GM19324 (cell line): Measurements from ENCODE around the gene TICRR.
"Not testable (repeated sequence)": the region's sequence is repeated elsewhere in the genome, so short reads cannot be mapped to it uniquely, and the experiment has no call there.

ENCODE experiments used
- ATAC-seq: cut with Tn5 transposase; IDR thresholded peaks from one replicate; pipeline ENCODE4 v1.9.1; 2021; ENCODE audit warnings: mild to moderate bottlenecking, moderate library complexity; ENCODE audit not compliant: unreplicated experiment, low FRiP score

Gene TICRR

GRCh38 chr15:89575146-89575655 lies at the start of gene TICRR:
Gene TICRR, plus strand, starts transcription at chr15:89575469. Its CDS starts 118 bp downstream, at chr15:89575587.
- ATAC-seq: peak; percentile 97

- ATAC-seq: no peak
Observed at GRCh38 chr15:89526181-89526580, 49.1 kb upstream of the TICRR start.

DNA sequence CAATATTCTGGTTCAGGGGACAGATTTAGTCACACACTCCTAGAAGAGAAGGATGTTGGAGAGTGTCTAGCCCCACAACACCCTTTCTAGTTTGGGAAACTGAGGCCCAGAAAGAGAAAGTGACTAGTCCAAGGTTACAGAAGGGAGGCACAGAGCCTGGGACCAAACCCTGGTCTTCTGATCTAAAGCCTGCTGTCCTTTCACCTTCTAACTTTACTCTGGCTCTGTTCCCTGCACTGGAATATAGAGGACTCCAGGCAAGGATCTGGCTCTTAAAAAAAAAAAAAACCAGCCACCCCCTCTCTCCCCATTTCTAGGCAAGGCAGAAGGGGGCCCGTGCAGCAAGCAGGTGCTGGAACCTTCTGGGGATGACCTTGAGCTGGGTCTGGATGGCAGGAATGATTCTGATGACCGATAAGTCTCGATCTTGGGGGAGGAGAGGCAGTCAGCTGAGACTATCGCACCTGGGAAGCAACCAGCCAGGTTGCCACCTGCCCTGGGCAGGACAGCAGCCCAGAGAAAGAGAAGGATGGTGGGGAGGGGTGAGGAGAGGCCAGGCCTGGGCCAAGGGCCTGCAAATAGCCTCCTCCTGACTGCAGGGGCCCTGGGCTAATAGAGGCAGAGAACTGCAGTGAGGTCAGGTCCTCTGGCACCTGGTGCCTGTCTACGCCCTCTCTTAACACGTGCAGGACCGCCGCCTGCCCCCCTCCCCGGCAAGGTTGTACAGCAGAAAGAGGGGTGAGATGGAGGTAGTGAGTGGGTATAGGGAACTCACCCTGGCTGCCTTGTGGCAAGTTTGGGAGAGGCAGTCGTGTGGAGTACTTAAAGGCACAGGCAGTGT lies 48.4 kb upstream of the TICRR start:
- ATAC-seq: no peak

DNA sequence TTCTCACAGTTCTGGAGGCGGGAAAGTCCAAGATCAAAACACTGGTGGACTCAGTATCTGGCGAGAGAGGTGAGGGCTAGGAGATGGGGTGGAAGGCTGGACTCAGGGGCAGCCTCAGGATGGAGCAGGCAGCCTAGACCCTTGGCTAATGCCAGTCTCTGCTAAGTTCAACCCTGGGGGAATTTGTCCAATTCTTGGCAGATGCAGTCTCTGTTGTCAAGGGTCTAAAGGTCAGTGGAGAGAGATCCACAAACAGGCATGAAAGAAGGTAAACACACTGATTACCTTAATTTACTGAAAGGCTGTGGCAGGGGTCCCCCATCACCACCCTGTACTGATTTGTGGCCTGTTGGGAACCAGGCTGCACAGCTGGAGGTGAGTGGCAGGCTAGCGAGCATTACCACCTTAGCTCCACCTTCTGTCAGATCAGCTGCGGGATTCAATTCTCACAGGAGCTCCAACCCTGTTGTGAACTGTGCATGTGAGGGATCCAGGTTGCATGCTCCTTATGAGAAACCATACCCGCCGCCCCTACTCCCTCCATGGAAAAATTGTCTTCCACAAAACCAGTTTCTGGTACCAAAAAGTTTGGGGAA lies 46.4 kb upstream of the TICRR start:
- no peak for ATAC-seq

- ATAC-seq: no peak
Observed at GRCh38 chr15:89530976-89531375, 44.3 kb upstream of the TICRR start.

- no peak for ATAC-seq
Observed at GRCh38 chr15:89531796-89532537, 43.3 kb upstream of the TICRR start.

GRCh38 chr15:89533861-89534544 lies 41.3 kb upstream of the TICRR start:
- ATAC-seq: no peak

DNA sequence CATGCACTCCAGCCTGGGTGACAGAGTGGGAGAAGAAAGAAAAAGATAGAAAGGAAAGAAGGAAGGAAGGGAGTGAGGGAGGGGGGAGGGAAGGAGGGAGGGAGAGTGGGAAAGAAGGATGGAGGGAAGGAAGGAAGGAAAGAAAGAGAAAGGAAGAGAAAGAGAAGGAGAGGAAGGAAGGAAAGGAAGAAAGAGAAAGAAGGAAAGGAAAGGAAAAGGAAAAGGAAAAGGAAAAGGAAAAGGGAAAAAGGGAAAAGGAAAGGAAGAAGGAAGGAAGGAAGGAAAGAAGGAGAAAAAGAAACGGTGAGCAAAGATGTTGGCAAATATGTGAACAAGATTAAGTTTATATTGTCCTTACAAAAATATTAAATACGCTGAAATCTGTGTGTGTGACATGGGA lies 36.2 kb upstream of the TICRR start:
- no peak for ATAC-seq

GRCh38 chr15:89542369-89542768 lies 32.9 kb upstream of the TICRR start:
- ATAC-seq: no peak

- no peak for ATAC-seq
Observed at GRCh38 chr15:89543389-89543788, 31.9 kb upstream of the TICRR start.

DNA sequence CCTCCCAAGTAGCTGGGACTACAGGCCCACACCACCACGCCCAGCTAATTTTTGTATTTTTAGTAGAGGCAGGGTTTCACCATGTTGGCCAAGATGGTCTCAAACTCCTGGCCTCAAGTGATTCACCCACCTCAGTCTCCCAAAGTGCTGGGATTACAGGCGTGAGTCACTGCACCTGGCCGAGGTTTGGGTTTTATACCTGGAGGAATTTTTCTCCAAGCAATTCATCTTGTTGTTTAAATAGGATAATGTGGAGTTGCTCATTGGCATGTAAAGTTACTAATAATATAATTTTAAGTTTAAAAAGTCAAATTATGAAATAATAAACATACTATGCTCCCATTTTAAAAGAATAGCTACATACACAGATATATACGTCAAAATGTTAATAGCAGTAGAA lies 26.1 kb upstream of the TICRR start:
- not testable (repeated sequence) for ATAC-seq

DNA sequence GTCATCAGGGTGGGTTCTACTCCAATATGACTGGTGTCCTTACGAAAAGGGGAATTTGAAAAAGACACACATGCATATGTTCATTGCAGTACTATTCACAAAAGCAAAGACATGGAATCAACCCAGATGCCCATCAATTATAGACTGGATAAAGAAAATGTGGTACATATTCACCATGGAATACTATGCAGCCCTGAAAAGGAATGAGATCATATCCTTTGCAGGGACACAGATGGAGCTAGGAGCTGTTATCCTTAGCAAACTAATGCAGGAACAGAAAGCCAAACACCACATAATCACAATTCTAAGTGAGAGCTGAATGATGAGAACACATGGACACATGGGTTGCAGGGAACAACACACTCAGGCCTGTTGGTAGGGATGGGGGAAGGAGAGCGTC lies 24.8 kb upstream of the TICRR start:
- ATAC-seq: no peak

DNA sequence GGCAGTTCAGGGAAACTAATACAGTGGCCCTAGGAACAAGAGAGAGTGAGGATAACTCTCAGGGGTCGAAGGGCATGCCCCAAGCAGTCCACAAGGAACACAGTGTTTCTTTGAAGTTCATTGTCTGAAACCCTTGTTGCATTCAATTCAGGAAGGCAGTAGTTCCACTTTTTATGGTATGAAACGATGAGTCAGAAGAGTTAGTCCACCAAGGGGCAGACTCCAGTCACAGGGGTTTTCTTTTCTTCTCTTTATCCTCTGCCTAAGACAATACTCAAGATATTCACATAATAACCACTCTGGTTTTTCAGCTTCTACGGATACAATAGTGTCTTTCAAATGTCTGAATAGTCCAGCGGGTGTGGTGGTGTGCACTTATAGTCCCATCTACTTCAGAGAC lies 23.7 kb upstream of the TICRR start:
- no peak for ATAC-seq

GRCh38 chr15:89553632-89554031 lies 21.6 kb upstream of the TICRR start:
- no peak for ATAC-seq

DNA sequence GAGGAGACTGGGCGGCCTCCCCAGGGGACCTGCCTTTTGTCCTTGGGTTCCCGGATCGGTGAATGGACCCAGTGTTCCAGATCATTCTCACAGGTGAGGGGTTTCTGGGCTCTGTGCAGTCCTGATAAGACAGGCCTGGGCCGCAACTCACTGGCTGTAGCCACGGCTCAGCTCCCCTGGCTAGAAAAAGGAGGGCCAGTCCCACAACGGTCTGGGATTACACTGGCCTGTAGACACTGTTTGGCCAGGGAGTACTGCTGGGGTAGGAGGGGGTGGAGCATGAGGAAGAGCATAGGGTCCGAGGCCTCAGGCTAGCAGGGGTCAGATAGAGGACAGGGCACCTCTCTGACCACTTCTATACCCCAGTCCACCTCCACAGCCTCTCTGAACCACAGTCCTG lies 21.0 kb upstream of the TICRR start:
- no peak for ATAC-seq

- ATAC-seq: no peak
Observed at GRCh38 chr15:89555768-89556167, 19.5 kb upstream of the TICRR start.

DNA sequence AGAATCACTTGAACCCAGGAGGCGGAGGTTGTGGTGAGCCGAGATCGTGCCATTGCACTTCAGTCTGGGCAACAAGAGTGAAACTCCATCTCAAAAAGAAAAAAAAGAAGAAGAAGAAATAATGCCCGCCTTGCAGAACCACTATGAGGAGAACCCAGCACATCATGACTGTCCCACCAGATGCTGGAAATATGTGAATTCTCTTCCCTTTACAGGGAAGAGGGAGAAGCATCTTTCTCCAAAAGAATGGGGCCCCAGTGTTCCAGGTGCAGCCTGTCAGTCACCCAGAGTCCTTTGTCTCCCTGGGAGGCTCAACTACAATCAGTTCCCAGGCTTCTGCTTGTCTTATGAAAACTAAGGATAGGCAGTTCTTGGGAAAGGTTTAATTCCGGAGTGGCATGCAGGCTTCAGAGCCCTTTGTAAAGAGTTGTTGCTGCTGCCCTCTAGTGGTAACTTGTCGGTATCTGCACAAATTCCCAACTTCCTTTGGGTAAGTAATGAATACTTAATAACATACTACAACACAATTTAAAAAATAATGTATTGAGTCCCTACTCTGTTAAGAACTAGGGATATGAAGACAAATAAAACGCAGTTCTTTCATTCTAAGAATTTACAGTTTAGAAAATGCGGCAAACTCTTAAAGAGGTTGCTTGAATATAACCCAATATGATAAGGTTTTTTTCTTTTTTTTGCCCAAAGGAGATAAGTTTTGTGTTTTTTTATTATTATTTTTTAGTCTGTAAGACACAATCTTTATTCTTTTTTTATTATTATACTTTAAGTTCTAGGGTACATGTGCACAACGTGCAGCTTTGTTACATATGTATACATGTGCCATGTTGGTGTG lies 18.6 kb upstream of the TICRR start:
- no peak for ATAC-seq

- ATAC-seq: no peak
Observed at GRCh38 chr15:89559769-89560264, 15.5 kb upstream of the TICRR start.

DNA sequence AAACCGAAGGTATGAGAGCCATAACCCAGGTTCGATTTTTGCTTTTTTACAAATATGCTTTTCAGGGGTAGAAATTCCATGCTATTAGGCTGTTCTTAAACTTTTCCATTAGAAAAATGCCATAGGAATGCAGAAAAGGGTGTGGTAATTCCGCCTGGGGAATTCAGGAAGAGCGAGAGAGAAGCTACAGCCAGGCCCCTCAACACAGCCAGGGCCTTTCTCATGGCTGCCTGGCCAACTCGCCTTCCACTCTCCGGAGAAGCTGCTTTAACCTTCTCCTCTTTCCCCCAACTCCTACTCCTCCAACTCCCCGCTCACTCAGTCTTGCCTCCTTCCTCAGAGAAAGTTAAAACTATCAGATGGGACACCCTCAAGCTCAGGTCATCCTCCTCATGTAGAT lies 9.1 kb upstream of the TICRR start:
- no peak for ATAC-seq
